Measurements from ENCODE around the gene PPP1R12A.

DNA sequence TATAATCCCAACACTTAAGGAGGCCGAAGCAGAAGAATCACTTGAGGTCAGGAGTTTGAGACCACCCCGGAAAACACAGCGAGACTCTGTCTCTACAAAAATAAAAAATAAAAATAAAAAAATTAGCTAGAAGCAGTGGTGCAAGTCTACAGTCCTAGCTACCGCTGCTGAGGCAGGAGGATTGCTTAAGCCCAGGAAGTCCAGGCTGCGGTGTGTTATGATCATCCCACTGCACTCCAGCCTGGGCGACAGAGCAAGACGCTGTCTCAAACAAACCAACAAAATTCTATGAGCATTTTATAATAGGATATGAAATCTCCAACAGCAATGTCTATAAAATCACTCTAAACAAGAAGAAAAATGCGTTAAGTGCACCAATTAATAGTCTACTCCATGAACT, 75.3 kb downstream of the PPP1R12A start:
- TF ChIP-seq, protein P1, sequence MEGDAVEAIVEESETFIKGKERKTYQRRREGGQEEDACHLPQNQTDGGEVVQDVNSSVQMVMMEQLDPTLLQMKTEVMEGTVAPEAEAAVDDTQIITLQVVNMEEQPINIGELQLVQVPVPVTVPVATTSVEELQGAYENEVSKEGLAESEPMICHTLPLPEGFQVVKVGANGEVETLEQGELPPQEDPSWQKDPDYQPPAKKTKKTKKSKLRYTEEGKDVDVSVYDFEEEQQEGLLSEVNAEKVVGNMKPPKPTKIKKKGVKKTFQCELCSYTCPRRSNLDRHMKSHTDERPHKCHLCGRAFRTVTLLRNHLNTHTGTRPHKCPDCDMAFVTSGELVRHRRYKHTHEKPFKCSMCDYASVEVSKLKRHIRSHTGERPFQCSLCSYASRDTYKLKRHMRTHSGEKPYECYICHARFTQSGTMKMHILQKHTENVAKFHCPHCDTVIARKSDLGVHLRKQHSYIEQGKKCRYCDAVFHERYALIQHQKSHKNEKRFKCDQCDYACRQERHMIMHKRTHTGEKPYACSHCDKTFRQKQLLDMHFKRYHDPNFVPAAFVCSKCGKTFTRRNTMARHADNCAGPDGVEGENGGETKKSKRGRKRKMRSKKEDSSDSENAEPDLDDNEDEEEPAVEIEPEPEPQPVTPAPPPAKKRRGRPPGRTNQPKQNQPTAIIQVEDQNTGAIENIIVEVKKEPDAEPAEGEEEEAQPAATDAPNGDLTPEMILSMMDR (conservative IDR thresholded peaks at IDR 0.05; ENCODE audit: low read depth, low read length) = no peak
- TF ChIP-seq NFE2L2 (IDR thresholded peaks at IDR 0.05; ENCODE audit: low read depth, low read length) = no peak
- no peak for TF ChIP-seq POLR2A (IDR thresholded peaks at IDR 0.05; ENCODE audit: low read depth, low read length)
- TF ChIP-seq RFX5 (IDR thresholded peaks at IDR 0.05; ENCODE audit: low read depth, low read length) = no peak
- no peak for TF ChIP-seq RAD21 (IDR thresholded peaks at IDR 0.05; ENCODE audit: low read length)
- no peak for TF ChIP-seq MXI1 (IDR thresholded peaks at IDR 0.05; ENCODE audit: borderline replicate concordance, low read depth, low read length)
